Left lung (tissue), 10 donors: ENCODE results near the gene DIP2C. TPM values are rescaled to one million over a fixed set of nuclear protein-coding genes. Genes with fewer than 3 reads are reported as not detected.
A peak's percentile ranks its signal among the peaks of the same experiment; 100 is the strongest.
"Not testable (repeated sequence)": the region's sequence is repeated elsewhere in the genome, so short reads cannot be mapped to it uniquely, and the experiment has no call there.

Experiments used
- ATAC-seq: fragments of 200-7000 bp; cut with Tn5 transposase; one replicate; pipeline ENCODE4 v1.9.1; 2020; ENCODE audit warnings: moderate library complexity
- DNase-seq, 4 donors: peaks; one replicate each; pipeline ENCODE4 v3.0.0-alpha.2; 2013 to 2020
- H3K27ac ChIP-seq, 2 donors: fragments of 200-600 bp; sonication (generic) in 1 of 2; one replicate each; pipeline versions ENCODE4 v1.5.0 to v1.8.0; 2020 to 2021
- H3K27me3 ChIP-seq, 2 donors: fragments of 200-600 bp; sonication (generic) in 1 of 2; one replicate each; pipeline versions ENCODE4 v1.5.0 to v1.8.0; 2020 to 2021
- H3K36me3 ChIP-seq, 2 donors: fragments of 200-600 bp; sonication (generic) in 1 of 2; one replicate each; pipeline versions ENCODE4 v1.5.0 to v1.8.0; 2020 to 2021
- H3K4me1 ChIP-seq, 2 donors: fragments of 200-600 bp; one replicate each; pipeline ENCODE4 v1.8.0; 2021
- H3K4me3 ChIP-seq, 2 donors: fragments of 200-600 bp; sonication (generic) in 1 of 2; one replicate each; pipeline versions ENCODE4 v1.5.0 to v1.8.0; 2020 to 2021; ENCODE audit warnings: mild to moderate bottlenecking in 1 of 2
- H3K9me3 ChIP-seq, 2 donors: fragments of 200-600 bp; sonication (generic) in 1 of 2; one replicate each; pipeline versions ENCODE4 v1.5.0 to v1.8.0; 2020 to 2021
- CTCF ChIP-seq, 2 donors: fragments of 200-600 bp; sonication (generic) in 1 of 2; IDR thresholded peaks; one replicate each; pipeline versions ENCODE4 v1.5.0 to v1.8.0; 2021; ENCODE audit warnings: antibody characterized with exemption in 2 of 2
- intact Hi-C, 2 donors: fragments of 100-400 bp; cut with DNase I; formaldehyde crosslinking; loops; one replicate each; pipeline versions ENCODE4 v1.11.2 to v1.14.2; 2022
- polyA plus RNA-seq, 6 donors: library from polyadenylated mRNA; unstranded; fragments of 120-200 nt; gene quantifications; one replicate each; pipeline ENCODE4 v1.2.1, GENCODE V29; 2013; ENCODE audit not compliant: insufficient read length in 6 of 6
- total RNA-seq, 2 donors: library from RNA; stranded (reverse); fragmentation: NEBNext Ultra II Directional; extraction: Animal tissue kit (Norgen Biotek cat#: 25700); gene quantifications; one replicate each; pipeline ENCODE4 v1.2.1, GENCODE V29; 2021
- donor health status: DM: no; HTN: yes; CAD: no.
- donor health status: DM: no; HTN: no; CAD: no.

DIP2C gene
- total and polyA plus RNA-seq, 8 donors = 10.5 to 22.5 (median 19.5) TPM

DNA sequence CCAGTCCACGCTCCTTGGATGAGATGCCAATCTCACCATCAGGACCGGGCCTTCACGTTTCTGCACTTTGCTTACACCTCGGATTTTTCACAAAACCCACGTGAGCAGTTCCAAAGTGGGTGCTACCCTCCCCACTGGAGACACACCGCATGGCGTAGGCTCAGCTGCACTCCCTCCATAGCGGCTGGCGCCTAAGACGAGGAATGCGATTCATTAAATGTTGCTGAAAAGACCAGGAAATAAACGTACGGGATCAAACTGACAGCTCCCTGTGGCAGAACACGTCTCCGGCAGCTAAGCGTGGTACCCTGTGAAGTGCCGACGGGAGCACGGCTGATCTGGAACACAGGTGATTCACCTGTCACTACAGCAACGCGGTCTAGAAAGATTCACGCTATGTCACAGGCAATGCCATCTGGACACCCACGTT, 209.0 kb downstream of the DIP2C start:
- Histone ChIP-seq H3K27me3 (no peaks in the 10 kb centered on the region), H3K27ac (no peak overlapping the region), H3K9me3 (no peaks in the 10 kb centered on the region), H3K36me3 (no peaks in the 10 kb centered on the region), H3K4me3 (no peak overlapping the region), H3K4me1 (no peaks in the 10 kb centered on the region)
- no peak for TF ChIP-seq CTCF (IDR thresholded peaks at IDR 0.05)
- ATAC-seq (no peak), DNase-seq (no peak)
- intact Hi-C loops = no loop called here

DNA sequence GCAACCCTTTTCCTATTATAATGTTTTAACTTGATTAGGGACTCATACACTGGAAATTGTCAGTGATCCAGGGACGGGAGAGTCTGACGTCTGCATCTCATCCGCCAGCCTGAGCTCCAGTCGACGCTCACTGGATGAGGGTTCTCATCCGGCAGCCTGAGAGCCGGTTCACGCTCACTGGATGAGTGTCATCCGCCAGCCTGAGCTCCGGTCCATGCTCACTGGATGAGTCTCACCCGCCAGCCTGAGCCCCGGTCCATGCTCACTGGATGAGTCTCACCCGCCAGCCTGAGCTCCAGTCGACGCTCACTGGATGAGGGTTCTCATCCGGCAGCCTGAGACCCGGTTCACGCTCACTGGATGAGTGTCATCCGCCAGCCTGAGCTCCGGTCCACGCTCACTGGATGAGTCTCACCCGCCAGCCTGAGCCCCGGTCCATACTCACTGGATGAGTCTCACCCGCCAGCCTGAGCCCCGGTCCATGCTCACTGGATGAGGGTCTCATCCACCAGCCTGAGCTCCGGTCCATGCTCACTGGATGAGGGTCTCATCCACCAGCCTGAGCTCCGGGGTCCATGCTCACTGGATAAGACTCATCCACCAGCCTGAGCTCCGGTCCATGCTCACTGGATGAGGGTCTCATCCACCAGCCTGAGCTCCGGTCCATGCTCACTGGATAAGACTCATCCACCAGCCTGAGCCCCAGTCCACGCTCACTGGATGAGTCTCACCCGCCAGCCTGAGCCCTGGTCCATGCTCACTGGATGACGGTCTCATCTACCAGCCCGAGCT, 209.6 kb downstream of the DIP2C start:
- DNase-seq, H3K4me3 ChIP-seq, H3K27me3 ChIP-seq, H3K4me1 ChIP-seq, intact Hi-C loops, H3K36me3 ChIP-seq, ATAC-seq, H3K27ac ChIP-seq, H3K9me3 ChIP-seq: not testable (repeated sequence)

DNA sequence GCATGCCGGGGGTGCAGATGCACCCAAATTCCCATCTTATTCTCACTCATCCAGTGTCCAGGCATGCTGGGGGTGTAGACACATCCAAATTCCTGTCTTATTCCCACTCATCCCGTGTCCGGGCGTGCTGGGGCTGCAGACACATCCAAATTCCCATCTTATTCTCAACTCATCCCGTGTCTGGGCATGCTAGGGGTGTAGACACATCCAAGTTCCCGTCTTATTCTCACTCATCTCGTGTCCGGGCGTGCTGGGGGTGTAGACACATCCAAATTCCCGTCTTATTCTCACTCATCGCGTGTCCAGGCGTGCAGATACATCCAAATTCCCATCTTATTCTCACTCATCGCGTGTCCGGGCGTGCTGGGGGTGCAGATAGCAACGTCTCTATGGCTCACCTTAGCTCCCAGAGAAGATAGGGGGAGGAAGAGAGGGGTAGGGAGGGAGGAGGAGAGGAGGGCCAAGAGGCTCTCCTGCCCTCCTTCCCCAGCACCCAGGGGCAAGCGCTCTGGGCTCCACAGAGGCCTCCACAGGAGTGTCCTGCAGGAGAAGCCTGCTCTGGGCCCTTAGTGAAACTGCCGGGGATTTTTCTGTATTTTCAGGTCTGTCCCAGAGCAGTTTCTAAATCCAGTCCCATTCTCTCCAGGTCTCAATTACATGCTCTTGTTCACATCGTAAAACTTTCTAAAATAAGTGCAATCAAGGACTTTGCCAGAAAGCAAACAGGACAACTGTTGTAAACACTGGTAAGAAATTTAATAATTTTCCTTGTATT, 210.8 kb downstream of the DIP2C start:
- Histone ChIP-seq H3K4me3 (no peak overlapping the region), H3K36me3 (no peaks in the 10 kb centered on the region), H3K27me3 (no peaks in the 10 kb centered on the region), H3K27ac (no peak overlapping the region), H3K4me1 (no peaks in the 10 kb centered on the region), H3K9me3 (no peaks in the 10 kb centered on the region)
- TF ChIP-seq CTCF (IDR thresholded peaks at IDR 0.05) = no peak
- intact Hi-C loops = no loop called here
- ATAC-seq (peak; percentile 9), DNase-seq (no peak)

GRCh38 chr10:477620-478019, 211.8 kb downstream of the DIP2C start:
- no peak for ATAC-seq
- Histone ChIP-seq H3K27me3 (no peaks in the 10 kb centered on the region), H3K4me1 (no peaks in the 10 kb centered on the region), H3K36me3 (no peaks in the 10 kb centered on the region), H3K27ac (no peak overlapping the region), H3K9me3 (no peaks in the 10 kb centered on the region), H3K4me3 (no peak overlapping the region)
- intact Hi-C loops = no loop called here
- TF ChIP-seq CTCF (IDR thresholded peaks at IDR 0.05) = no peak
- no peak for DNase-seq

DNA sequence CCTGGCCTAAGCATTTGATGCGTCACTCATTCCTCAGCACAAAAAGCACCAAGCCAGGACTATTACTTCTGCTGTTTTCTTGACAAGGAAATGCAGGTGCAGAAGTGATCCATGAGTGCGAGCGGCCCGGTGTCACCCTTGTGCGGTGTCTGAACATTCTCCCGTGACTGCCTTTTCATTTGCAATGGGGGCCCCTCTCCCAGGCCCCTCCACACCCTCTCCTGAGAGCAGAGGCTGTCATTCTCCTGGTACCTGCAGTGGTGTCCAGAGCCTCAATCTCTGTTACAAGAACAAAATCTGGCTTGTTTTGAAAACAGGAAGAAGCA, 213.1 kb downstream of the DIP2C start:
- DNase-seq (no peak), ATAC-seq (no peak)
- no peaks in the 10 kb centered on the region for H3K9me3 ChIP-seq
- no peaks in the 10 kb centered on the region for H3K27me3 ChIP-seq
- peaks cover 0 to under 1% of the 10 kb centered on the region in 2 donors for H3K36me3 ChIP-seq
- TF ChIP-seq CTCF (IDR thresholded peaks at IDR 0.05) = no peak
- H3K27ac ChIP-seq = no peak overlapping the region
- intact Hi-C loops = no loop called here
- H3K4me3 ChIP-seq = no peak overlapping the region
- no peaks in the 10 kb centered on the region for H3K4me1 ChIP-seq
